ENCODE data around the gene CLEC12A.

GRCh38 chr12:9961106-9961505, 10.1 kb upstream of the CLEC12A start:
- TF ChIP-seq CTCF (IDR thresholded peaks at IDR 0.05) (no peak), POLR2A (IDR thresholded peaks at IDR 0.05) (no peak)

Measured in uterus (tissue), 2 donors.